Stimulated activated CD4-positive, alpha-beta T cell treated with anti-CD3 and anti-CD28 coated beads, TNF-alpha, amount 100 ng/mL, for 24 hours (primary cell): ENCODE results near the gene TAPBPL.
"Not testable (repeated sequence)": the region's sequence is repeated elsewhere in the genome, so short reads cannot be mapped to it uniquely, and the experiment has no call there.

Source experiments
- DNase-seq, 3 experiments: peaks; one replicate each; pipeline ENCODE4 v3.0.0-alpha.2; 2020; ENCODE audit warnings: low read depth in 3 of 3

TAPBPL gene

GRCh38 chr12:6490673-6491072 is 38.8 kb downstream of the TAPBPL start:
- DNase-seq: not testable (repeated sequence)

- peak; percentile 97 to 99 (median 97) for DNase-seq
These were observed 41.1 kb downstream of the TAPBPL start, which contains the start of gene MRPL51 for GRCh38 chr12:6492838-6493496. Gene MRPL51 (minus strand): TSS chr12:6493262. CDS start chr12:6493136, 126 bp downstream.

- DNase-seq: peak; percentile 86 to 96 (median 92)
These were observed 41.8 kb downstream of the TAPBPL start, which contains the start of gene NCAPD2 for GRCh38 chr12:6493497-6494257. Gene NCAPD2 (plus strand): TSS chr12:6494102. CDS start chr12:6495099, 997 bp downstream.

GRCh38 chr12:6494258-6494743 is 42.5 kb downstream of the TAPBPL start:
- no peak for DNase-seq

GRCh38 chr12:6494968-6495367 is 43.1 kb downstream of the TAPBPL start:
- no peak for DNase-seq

- DNase-seq: not testable (repeated sequence)
These were observed 45.4 kb downstream of the TAPBPL start for GRCh38 chr12:6497291-6497690.

GRCh38 chr12:6500466-6500865 is 48.6 kb downstream of the TAPBPL start:
- no peak for DNase-seq

- no peak for DNase-seq
These were observed 55.5 kb downstream of the TAPBPL start for GRCh38 chr12:6507102-6507998.

GRCh38 chr12:6508087-6508486 is 56.2 kb downstream of the TAPBPL start:
- DNase-seq: no peak
